Gastroesophageal sphincter (tissue), 4 donors: ENCODE data around the gene MTUS2. TPM values are rescaled to one million over a fixed set of nuclear protein-coding genes. Genes with fewer than 3 reads are reported as not detected.
A peak's percentile ranks its signal among the peaks of the same experiment; 100 is the strongest.

Experiments used
- ATAC-seq: fragments of 150-250 bp; one replicate; pipeline ENCODE4 v1.9.1; 2016; ENCODE audit warnings: mild to moderate bottlenecking, moderate library complexity
- H3K27ac ChIP-seq, 4 donors: fragments of 200-600 bp; sonication (generic) in 3 of 4; 1 replicate in 3 of 4; 2 replicates in 1 of 4; pipeline ENCODE4 v1.5.1; 2016 to 2019
- H3K27me3 ChIP-seq: fragments of 200-600 bp; sonication (generic); one replicate; pipeline ENCODE4 v1.5.1; 2019
- H3K36me3 ChIP-seq, 2 donors: fragments of 200-600 bp; sonication (generic); one replicate each; pipeline ENCODE4 v1.5.1; 2019; ENCODE audit warnings: control low read depth in 1 of 2
- H3K4me1 ChIP-seq, 3 donors: fragments of 200-600 bp; sonication (generic); 1 replicate in 2 of 3; 2 replicates in 1 of 3; pipeline ENCODE4 v1.5.1; 2016 to 2019; ENCODE audit warnings: control low read depth in 2 of 3
- H3K4me3 ChIP-seq, 2 donors: fragments of 200-600 bp; sonication (generic); one replicate each; pipeline ENCODE4 v1.5.1; 2019; ENCODE audit warnings: mild to moderate bottlenecking in 1 of 2, moderate library complexity in 1 of 2
- H3K9me3 ChIP-seq, 3 donors: fragments of 200-600 bp; sonication (generic); one replicate each; pipeline ENCODE4 v1.5.1; 2017 to 2019; ENCODE audit warnings: control low read depth in 2 of 3
- EP300 ChIP-seq: sonication (generic); formaldehyde crosslinking; IDR thresholded peaks from one replicate; pipeline ENCODE4 v1.6.1; 2017; ENCODE audit warnings: antibody characterized with exemption, mild to moderate bottlenecking
- POLR2A ChIP-seq, 2 donors: fragments of 450-650 bp; IDR thresholded peaks; one replicate each; pipeline ENCODE4 v1.6.1; 2017; ENCODE audit warnings: antibody characterized with exemption in 2 of 2, mild to moderate bottlenecking in 2 of 2, moderate library complexity in 1 of 2
- POLR2AphosphoS5 ChIP-seq: sonication (generic); formaldehyde crosslinking; IDR thresholded peaks from one replicate; pipeline ENCODE4 v1.6.1; 2017; ENCODE audit warnings: antibody characterized with exemption
- WGBS, 2 donors: methylation state at CpG; one replicate each; pipeline ENCODE4 v1.1.5; 2018; ENCODE audit warnings: low coverage in 1 of 2; 5-methylcytosine and 5-hydroxymethylcytosine counted together
- total RNA-seq, 4 donors: library from RNA; depleted of rRNA; stranded (reverse); fragments of >200 nt; gene quantifications; one replicate each; pipeline ENCODE4 v1.1.0, GENCODE V29; 2016
- TF ChIP-seq, protein P1 (sequence below), 4 experiments: fragments of 200-600 bp in 2 of 4; fragments of 450-650 bp in 2 of 4; sonication (generic) in 1 of 4; IDR thresholded peaks; one replicate each; pipeline ENCODE4 v1.5.1; 2017 to 2019; ENCODE audit warnings: antibody characterized with exemption in 4 of 4, mild to moderate bottlenecking in 2 of 4, moderate library complexity in 2 of 4

The MTUS2 gene
- total RNA-seq, 4 donors from 2014 or later, result 0.67 to 36.7 (median 18.4) TPM

DNA sequence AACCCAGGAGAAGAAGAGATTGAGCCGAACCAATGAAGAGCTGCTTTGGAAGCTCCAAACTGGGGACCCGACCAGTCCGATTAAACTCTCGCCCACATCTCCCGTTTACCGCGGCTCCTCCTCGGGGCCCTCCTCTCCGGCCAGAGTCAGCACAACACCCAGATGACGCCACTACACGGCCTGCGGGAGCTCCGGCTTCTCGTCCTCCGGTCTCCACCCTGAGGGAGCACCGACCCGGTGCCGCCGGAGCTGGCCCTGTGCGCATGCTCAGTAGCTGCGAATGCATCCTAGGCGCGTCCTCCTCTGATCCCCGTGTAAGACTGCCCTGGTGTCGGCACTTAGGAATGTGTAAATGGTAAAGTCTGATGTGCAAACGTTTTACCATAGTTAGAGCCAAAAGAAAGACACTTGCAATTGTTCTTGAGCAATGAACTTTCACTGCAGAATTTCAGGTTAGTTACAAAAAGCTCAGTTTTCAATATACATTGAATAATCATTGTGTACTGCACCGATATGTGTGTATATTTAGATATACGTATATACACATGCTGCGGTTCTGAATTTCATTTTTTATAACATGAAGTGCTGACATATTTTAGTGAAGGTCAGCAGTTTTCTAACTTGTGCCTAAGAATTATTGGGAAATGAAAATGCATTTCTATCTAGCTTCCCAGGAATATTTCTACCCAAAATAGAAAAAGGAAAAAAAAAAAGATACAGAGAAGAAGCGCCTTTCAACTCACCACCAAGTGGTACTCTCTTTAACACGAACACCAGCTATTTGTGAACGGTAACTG is 683.1 kb downstream of the MTUS2 start:
- no peak overlapping the region for H3K4me3 ChIP-seq
- no peak for ATAC-seq
- H3K36me3 ChIP-seq, result no peaks in the 10 kb centered on the region
- 55 to 78% methylated on average over 11 to 20 of the region's 32 CpGs for WGBS, 2 donors
- no peak overlapping the region for H3K27ac ChIP-seq
- peaks cover 5% of the 10 kb centered on the region for H3K27me3 ChIP-seq
- TF ChIP-seq, protein P1, sequence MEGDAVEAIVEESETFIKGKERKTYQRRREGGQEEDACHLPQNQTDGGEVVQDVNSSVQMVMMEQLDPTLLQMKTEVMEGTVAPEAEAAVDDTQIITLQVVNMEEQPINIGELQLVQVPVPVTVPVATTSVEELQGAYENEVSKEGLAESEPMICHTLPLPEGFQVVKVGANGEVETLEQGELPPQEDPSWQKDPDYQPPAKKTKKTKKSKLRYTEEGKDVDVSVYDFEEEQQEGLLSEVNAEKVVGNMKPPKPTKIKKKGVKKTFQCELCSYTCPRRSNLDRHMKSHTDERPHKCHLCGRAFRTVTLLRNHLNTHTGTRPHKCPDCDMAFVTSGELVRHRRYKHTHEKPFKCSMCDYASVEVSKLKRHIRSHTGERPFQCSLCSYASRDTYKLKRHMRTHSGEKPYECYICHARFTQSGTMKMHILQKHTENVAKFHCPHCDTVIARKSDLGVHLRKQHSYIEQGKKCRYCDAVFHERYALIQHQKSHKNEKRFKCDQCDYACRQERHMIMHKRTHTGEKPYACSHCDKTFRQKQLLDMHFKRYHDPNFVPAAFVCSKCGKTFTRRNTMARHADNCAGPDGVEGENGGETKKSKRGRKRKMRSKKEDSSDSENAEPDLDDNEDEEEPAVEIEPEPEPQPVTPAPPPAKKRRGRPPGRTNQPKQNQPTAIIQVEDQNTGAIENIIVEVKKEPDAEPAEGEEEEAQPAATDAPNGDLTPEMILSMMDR (IDR thresholded peaks at IDR 0.05), result no peak
- TF ChIP-seq POLR2A (IDR thresholded peaks at IDR 0.05) (no peak), POLR2AphosphoS5 (no peak), EP300 (no peak)
- peaks cover 0 to 16% (median 6%) of the 10 kb centered on the region in 3 donors for H3K4me1 ChIP-seq
- H3K9me3 ChIP-seq, result no peaks in the 10 kb centered on the region

GRCh38 chr13:29504691-29505090 is 684.6 kb downstream of the MTUS2 start:
- Histone ChIP-seq H3K27me3 (peaks cover 5% of the 10 kb centered on the region), H3K4me1 (peaks cover 0 to 23% (median 9%) of the 10 kb centered on the region in 3 donors), H3K27ac (no peak overlapping the region), H3K36me3 (no peaks in the 10 kb centered on the region), H3K4me3 (no peak overlapping the region), H3K9me3 (no peaks in the 10 kb centered on the region)
- WGBS, 2 donors, result 90 to 93% methylated on average over 3 to 4 of the region's 15 CpGs
- TF ChIP-seq, protein P1 (IDR thresholded peaks at IDR 0.05), result no peak
- TF ChIP-seq EP300, result no peak
- no peak for TF ChIP-seq POLR2A (IDR thresholded peaks at IDR 0.05)
- no peak for TF ChIP-seq POLR2AphosphoS5
- no peak for ATAC-seq

DNA sequence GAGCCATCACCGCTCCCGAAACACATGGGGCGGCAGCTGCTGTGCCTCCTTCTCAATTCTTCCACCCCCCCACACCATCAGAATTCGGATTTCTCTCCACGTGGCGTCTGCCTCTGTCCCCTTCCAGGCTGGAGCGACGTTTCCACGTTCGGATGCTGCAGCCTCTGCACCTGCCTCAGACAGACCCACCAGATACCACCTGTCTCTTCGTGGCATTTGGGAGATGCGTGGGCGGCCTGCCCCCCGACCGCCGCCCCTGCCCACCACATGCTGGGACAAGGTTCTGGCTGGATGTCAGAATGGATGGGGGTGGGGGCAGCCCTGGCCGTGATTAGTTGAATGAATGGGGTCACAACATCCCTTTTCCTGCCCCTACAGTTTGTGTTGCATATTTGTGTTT is 685.4 kb downstream of the MTUS2 start:
- ATAC-seq, result no peak
- 90% methylated on average over 10 of the region's 17 CpGs; no CpG with 5 or more reads in 1 of the 2 donors for WGBS, 2 donors
- no peaks in the 10 kb centered on the region for H3K9me3 ChIP-seq

DNA sequence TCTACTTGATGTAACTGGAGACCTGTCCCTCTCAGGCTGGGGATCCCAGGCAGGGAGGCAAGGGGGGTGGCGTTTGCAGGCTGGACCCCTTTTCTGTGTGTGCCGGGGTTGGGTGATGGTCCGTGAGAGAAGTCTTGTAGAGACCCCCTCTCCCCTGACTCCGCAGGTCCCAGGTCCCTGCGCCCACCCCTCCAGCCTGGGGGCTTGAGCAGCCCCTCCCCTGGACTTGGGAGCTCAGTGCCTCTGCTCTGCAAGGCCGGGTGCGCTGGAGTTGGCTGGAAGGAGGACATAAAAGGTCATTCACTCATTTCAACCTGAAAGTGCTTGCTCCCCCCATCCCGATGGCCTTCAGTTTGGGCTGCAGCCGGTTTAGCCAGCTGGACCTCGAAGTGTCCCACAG is 685.8 kb downstream of the MTUS2 start:
- no peaks in the 10 kb centered on the region for H3K9me3 ChIP-seq
- H3K27me3 ChIP-seq, result peaks cover 5% of the 10 kb centered on the region
- H3K36me3 ChIP-seq, result no peaks in the 10 kb centered on the region
- TF ChIP-seq EP300 (no peak), POLR2AphosphoS5 (no peak), POLR2A (IDR thresholded peaks at IDR 0.05) (no peak)
- TF ChIP-seq, protein P1 (IDR thresholded peaks at IDR 0.05), result no peak
- ATAC-seq, result no peak
- H3K4me3 ChIP-seq, result no peak overlapping the region
- H3K27ac ChIP-seq, result no peak overlapping the region
- peaks cover 0 to 29% (median 9%) of the 10 kb centered on the region in 3 donors for H3K4me1 ChIP-seq
- WGBS, 2 donors, result 76 to 80% methylated on average over 1 to 5 of the region's 10 CpGs

More for the DNA sequence above, 685.4 kb downstream of the MTUS2 start:
- no peak overlapping the region for H3K4me3 ChIP-seq
- no peaks in the 10 kb centered on the region for H3K36me3 ChIP-seq
- no peak overlapping the region for H3K27ac ChIP-seq
- H3K27me3 ChIP-seq, result peaks cover 5% of the 10 kb centered on the region
- peaks cover 0 to 25% (median 9%) of the 10 kb centered on the region in 3 donors for H3K4me1 ChIP-seq
- TF ChIP-seq POLR2AphosphoS5 (no peak), POLR2A (IDR thresholded peaks at IDR 0.05) (no peak), EP300 (no peak)
- TF ChIP-seq, protein P1 (IDR thresholded peaks at IDR 0.05), result no peak

- no peaks in the 10 kb centered on the region for H3K9me3 ChIP-seq
- peak; percentile 36 for ATAC-seq
- 0 to 35% methylated on average over 2 to 7 of the region's 14 CpGs for WGBS, 2 donors
- H3K27me3 ChIP-seq, result peaks cover 5% of the 10 kb centered on the region
- peak overlapping the region in 2 of 4 donors; percentile 48 to 54 for H3K27ac ChIP-seq
- H3K36me3 ChIP-seq, result no peaks in the 10 kb centered on the region
- H3K4me3 ChIP-seq, result no peak overlapping the region
- H3K4me1 ChIP-seq, result peaks cover 0 to 43% (median 13%) of the 10 kb centered on the region in 3 donors
- TF ChIP-seq POLR2AphosphoS5 (no peak), EP300 (no peak), POLR2A (IDR thresholded peaks at IDR 0.05) (no peak)
- TF ChIP-seq, protein P1 (IDR thresholded peaks at IDR 0.05), result no peak
Measured at GRCh38 chr13:29507356-29507755, 687.2 kb downstream of the MTUS2 start.
